ENCODE data around the gene SMS. TPM values are rescaled to one million over a fixed set of nuclear protein-coding genes. Genes with fewer than 3 reads are reported as not detected.
A peak's percentile ranks its signal among the peaks of the same experiment; 100 is the strongest.

SMS gene
- total RNA-seq, 1 experiment from 2014 or later = 173 TPM

GRCh38 chrX:21947671-21948070 lies 7.2 kb downstream of the SMS start:
- Mint-ChIP-seq H3K27ac (peak overlapping the region; percentile 96), H3K27me3 (ENCODE audit: low read depth) (no peaks in the 10 kb centered on the region), H3K36me3 (no peaks in the 10 kb centered on the region), H3K4me3 (peak overlapping the region; percentile 52), H3K9me3 (no peaks in the 10 kb centered on the region), H3K4me1 (peaks cover 77% of the 10 kb centered on the region)
- ATAC-seq (no peak), DNase-seq (ENCODE audit: low spot score) (no peak)
- no peak for TF ChIP-seq JUN (CRISPR knock-in tag; IDR thresholded peaks at IDR 0.05)
- no peak for TF ChIP-seq PRRX2 (CRISPR knock-in tag; IDR thresholded peaks at IDR 0.05)
- TF ChIP-seq NR3C1 (CRISPR knock-in tag; conservative IDR thresholded peaks at IDR 0.05; ENCODE audit: low read depth) = no peak
- TF ChIP-seq NFYB (CRISPR knock-in tag; conservative IDR thresholded peaks at IDR 0.05; ENCODE audit: low read depth) = no peak
- TF ChIP-seq ZNF423 (CRISPR knock-in tag; IDR thresholded peaks at IDR 0.05) = no peak
- no peak for TF ChIP-seq NFATC4 (CRISPR knock-in tag; IDR thresholded peaks at IDR 0.05)
- no peak for TF ChIP-seq ZNF281 (CRISPR knock-in tag; IDR thresholded peaks at IDR 0.05)
- no peak for TF ChIP-seq ATF1 (CRISPR knock-in tag; IDR thresholded peaks at IDR 0.05)
- no peak for TF ChIP-seq ZNF263 (CRISPR knock-in tag; IDR thresholded peaks at IDR 0.05; ENCODE audit: low read depth)
- TF ChIP-seq MYBL2 (CRISPR knock-in tag; IDR thresholded peaks at IDR 0.05) = no peak
- no peak for TF ChIP-seq SMAD3 (CRISPR knock-in tag; IDR thresholded peaks at IDR 0.05; ENCODE audit: borderline replicate concordance)
- no peak for TF ChIP-seq MXD4 (CRISPR knock-in tag; IDR thresholded peaks at IDR 0.05; ENCODE audit: borderline replicate concordance)
- TF ChIP-seq, protein P1, sequence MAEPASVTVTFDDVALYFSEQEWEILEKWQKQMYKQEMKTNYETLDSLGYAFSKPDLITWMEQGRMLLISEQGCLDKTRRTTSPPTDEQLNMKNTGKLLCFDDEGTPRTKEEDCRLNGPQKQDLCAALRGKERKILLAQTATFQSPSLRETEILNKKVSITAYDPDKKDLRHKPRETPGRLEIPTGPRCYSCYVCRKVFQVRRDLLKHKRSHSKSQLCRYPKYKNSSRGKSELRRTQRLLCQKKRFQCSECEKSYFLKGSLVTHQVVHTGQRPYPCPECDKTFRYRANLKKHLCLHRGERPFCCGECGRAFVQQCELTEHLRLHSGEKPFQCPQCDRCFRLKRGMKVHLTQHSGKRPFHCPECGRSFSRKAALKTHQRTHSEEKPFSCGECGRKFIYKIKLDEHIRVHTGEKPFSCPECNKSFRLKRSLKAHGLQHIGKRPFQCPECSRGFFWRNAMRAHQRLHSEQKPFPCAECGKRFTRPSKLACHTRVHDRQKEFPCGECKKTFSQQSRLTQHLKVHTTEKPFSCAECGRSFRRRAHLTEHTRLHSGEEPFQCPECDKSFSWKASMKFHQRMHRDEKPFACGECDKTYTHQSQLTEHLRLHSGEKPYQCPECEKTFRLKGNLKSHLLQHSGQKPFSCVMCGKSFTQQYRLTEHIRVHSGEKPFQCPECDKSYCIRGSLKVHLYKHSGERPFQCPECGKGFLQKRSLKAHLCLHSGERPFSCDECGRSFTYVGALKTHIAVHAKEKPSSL (CRISPR knock-in tag; conservative IDR thresholded peaks at IDR 0.05) = no peak
- TF ChIP-seq, protein P2, sequence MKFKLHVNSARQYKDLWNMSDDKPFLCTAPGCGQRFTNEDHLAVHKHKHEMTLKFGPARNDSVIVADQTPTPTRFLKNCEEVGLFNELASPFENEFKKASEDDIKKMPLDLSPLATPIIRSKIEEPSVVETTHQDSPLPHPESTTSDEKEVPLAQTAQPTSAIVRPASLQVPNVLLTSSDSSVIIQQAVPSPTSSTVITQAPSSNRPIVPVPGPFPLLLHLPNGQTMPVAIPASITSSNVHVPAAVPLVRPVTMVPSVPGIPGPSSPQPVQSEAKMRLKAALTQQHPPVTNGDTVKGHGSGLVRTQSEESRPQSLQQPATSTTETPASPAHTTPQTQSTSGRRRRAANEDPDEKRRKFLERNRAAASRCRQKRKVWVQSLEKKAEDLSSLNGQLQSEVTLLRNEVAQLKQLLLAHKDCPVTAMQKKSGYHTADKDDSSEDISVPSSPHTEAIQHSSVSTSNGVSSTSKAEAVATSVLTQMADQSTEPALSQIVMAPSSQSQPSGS (CRISPR knock-in tag; IDR thresholded peaks at IDR 0.05; ENCODE audit: borderline replicate concordance, low read depth) = no peak
- no peak for TF ChIP-seq ZNF416 (CRISPR knock-in tag; IDR thresholded peaks at IDR 0.05)
- TF ChIP-seq NR2C2 (CRISPR knock-in tag; IDR thresholded peaks at IDR 0.05) = no peak
- ChIA-PET POLR2A (no interaction called here), CTCF (no interaction called here)

GRCh38 chrX:21948897-21949578 lies 8.5 kb downstream of the SMS start:
- DNase-seq (ENCODE audit: low spot score) (no peak), ATAC-seq (no peak)
- H3K27ac Mint-ChIP-seq = peak overlapping the region; percentile 45; the same call in 1 of the 2 replicates
- H3K36me3 Mint-ChIP-seq = no peaks in the 10 kb centered on the region
- peaks cover 77% of the 10 kb centered on the region for H3K4me1 Mint-ChIP-seq
- H3K4me3 Mint-ChIP-seq = no peak overlapping the region
- H3K9me3 Mint-ChIP-seq = no peaks in the 10 kb centered on the region
- ChIA-PET POLR2A (no interaction called here), CTCF (no interaction called here)
- no peaks in the 10 kb centered on the region for H3K27me3 Mint-ChIP-seq (ENCODE audit: low read depth)
- TF ChIP-seq ZNF396 (CRISPR knock-in tag; IDR thresholded peaks at IDR 0.05; ENCODE audit: borderline replicate concordance) (no peak), JUN (CRISPR knock-in tag; IDR thresholded peaks at IDR 0.05) (no peak), ZBTB43 (CRISPR knock-in tag; IDR thresholded peaks at IDR 0.05) (no peak), AR (CRISPR knock-in tag; IDR thresholded peaks at IDR 0.05) (no peak), GABPB1 (CRISPR knock-in tag; IDR thresholded peaks at IDR 0.05) (no peak)
- TF ChIP-seq, protein P3, sequence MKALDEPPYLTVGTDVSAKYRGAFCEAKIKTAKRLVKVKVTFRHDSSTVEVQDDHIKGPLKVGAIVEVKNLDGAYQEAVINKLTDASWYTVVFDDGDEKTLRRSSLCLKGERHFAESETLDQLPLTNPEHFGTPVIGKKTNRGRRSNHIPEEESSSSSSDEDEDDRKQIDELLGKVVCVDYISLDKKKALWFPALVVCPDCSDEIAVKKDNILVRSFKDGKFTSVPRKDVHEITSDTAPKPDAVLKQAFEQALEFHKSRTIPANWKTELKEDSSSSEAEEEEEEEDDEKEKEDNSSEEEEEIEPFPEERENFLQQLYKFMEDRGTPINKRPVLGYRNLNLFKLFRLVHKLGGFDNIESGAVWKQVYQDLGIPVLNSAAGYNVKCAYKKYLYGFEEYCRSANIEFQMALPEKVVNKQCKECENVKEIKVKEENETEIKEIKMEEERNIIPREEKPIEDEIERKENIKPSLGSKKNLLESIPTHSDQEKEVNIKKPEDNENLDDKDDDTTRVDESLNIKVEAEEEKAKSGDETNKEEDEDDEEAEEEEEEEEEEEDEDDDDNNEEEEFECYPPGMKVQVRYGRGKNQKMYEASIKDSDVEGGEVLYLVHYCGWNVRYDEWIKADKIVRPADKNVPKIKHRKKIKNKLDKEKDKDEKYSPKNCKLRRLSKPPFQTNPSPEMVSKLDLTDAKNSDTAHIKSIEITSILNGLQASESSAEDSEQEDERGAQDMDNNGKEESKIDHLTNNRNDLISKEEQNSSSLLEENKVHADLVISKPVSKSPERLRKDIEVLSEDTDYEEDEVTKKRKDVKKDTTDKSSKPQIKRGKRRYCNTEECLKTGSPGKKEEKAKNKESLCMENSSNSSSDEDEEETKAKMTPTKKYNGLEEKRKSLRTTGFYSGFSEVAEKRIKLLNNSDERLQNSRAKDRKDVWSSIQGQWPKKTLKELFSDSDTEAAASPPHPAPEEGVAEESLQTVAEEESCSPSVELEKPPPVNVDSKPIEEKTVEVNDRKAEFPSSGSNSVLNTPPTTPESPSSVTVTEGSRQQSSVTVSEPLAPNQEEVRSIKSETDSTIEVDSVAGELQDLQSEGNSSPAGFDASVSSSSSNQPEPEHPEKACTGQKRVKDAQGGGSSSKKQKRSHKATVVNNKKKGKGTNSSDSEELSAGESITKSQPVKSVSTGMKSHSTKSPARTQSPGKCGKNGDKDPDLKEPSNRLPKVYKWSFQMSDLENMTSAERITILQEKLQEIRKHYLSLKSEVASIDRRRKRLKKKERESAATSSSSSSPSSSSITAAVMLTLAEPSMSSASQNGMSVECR (CRISPR knock-in tag; IDR thresholded peaks at IDR 0.05; ENCODE audit: borderline replicate concordance) = no peak

Measured in WTC11 (cell line).